ENCODE data around the gene GRK3.

GRCh38 chr22:25759825-25760231, 195.4 kb downstream of the GRK3 start:
- TF ChIP-seq CTCF (IDR thresholded peaks at IDR 0.05) (no peak), POLR2A (IDR thresholded peaks at IDR 0.05) (no peak)
